HG03565 (cell line): Measurements from ENCODE around the gene PRKCQ.
"Not testable (repeated sequence)": the region's sequence is repeated elsewhere in the genome, so short reads cannot be mapped to it uniquely, and the experiment has no call there.

Source experiments
- ATAC-seq: cut with Tn5 transposase; IDR thresholded peaks from one replicate; pipeline ENCODE4 v1.9.1; 2021; ENCODE audit warnings: mild to moderate bottlenecking, moderate library complexity; ENCODE audit not compliant: unreplicated experiment

The PRKCQ gene

DNA sequence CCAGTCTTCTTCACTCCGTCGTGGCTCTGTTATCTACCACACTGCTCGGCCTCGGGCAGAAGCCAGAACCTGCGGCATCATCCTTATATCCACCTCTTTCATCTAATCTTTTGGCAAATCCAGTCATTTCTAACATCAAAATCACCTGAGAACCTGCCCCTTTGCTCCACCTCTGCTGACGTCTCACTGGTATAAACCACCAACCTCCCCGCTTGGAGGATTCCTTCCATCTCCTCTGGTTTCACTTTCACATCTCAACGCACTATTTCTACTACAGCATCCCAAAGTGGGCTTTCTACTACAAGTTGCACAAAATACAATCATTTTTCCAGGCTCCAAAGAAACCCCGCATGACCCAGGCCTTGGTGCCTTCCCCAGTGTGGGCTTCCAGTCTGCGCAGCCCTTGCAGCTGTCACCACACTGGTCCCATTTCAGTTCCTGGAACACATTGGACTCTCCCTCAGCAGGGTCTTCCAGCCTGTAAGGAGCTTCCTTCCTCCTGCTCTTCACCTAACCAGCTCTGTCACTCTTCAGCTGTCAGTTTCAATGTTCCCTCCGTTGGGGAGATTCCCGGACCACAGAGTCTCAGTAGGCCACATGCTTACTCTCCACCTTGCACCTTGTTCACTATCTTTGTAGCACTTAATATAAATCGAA, 85.0 kb downstream of the PRKCQ start:
- no peak for ATAC-seq

DNA sequence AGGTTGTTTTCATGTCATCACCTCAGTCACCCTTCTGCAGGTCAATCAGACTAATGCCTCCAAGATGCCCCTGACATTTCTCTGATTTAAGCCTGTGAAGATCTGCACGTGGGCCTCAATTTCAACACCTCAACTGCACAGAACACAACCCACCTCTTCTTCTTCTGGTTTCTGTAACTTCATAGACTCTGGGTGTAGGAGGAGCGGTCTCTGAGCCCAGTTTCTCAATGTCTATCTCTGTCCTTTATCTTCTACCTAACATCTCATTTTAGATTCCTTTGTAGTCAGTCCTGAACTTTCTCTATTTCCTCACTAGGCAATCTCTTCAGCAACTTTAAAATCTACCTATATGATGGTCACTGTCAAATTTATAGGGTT, 85.6 kb downstream of the PRKCQ start:
- ATAC-seq: no peak

DNA sequence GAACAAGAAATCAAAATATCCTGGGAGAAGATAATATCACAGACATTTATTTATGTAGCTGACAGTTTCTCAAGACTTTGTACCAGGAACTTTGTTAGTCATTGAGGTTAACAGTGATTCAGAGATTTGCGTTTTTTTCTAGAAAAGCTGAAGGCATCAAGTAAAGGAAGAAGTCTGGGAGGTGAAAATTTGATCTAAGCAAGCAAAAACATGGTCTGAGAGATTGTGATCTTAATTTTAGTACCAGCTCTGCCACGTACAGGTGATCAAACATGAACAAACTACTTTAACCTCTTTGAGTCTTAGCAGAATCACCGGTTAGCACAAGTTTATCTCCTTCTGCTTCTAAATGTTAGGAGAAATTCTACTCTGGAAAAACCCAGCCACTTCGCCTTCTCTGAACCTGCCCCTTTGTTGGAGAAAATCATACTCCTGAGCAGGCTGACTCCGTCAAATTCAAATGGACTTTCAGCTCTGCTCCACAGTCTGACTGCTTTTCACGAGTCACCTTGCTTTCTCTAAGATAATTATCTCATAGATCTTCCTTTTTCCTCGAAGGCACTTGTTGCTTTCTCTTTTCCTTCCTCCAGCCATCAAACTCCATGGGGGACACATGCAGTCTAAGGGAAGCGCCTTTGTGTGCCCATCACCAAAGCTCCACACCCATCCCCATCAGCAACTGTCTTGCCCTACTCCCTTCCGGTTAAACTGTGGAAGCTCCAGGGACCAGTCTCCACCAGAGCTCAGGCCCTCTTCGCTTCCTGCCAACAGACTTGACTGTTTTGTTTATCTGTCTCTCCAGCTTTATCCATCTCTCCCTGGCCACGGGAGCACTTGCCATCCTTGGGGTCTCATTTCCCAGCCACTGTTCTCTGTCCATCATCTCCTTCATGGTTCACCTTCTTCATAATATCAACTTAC, 86.3 kb downstream of the PRKCQ start:
- ATAC-seq: no peak

DNA sequence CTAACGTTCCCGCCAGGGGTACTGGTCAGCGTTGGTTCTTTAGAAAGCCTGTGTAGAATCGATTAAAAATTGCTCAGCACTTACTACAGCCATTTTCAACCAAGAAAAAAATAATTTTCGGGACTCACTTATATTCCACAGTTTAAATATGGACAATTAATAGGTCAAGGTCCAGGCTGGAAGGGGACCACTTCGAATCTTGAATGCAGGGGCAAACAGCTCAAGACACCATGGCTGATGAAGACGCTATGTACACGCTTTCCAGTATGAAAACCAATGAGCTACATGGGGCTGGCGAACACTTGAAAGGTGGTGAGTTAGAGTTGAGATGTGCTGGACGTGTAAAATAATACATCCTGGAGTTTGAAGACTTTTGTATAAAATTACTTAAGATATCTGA, 87.2 kb downstream of the PRKCQ start:
- ATAC-seq: no peak

DNA sequence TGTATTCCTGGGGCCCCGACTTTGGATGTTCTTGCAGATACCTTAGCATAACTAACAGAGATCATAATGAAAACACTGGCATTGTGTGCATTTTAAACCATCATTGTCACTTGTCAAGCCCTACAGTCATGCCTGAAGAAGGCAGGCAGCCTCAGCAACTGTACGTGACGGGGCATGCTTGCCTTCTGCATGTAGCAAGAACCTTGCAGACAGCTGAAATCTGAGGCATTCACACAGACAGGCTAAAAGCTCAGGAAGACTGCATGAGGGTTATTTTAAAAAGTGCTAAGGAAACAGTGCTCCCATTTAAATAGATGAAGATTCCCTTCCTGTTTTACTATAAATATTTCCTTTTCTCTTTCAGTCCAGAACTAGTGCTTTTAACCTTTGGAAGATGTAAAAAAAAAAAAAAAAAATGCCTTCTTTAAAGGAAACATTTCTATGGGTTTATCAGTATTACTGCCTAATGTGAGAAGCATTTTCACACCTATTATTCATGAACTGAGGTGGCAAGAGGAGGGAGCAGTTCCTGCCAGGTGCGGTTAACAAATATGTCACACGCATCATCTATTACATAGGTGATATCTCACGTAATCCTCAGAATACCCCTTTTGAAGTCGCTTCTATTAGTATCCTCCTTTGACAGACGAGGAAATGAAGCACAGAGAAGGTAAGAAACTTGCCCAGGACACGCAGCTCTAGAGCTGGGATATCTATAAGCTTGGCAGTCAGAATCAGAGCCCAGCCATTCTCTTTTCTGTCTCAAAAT, 88.1 kb downstream of the PRKCQ start:
- ATAC-seq: no peak

DNA sequence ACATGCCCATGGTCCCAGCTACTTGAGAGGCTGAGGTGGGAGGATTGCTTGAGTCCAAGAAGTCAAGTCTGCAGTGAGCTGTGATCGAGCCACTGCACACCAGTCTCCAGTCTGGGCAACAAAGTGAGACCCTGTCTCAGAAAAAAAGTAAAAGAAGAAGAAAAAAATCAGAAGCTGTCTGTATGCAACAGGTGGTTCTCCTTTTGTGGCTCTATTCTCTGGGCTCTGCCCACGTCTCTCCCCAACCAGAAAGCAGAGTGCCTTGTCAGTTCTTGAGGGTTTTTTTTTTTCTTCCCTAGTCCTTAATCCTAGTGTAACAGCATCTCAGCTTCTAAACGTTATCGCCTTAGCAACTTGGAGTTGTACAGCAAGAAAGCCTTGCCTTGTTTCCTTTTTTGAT, 89.5 kb downstream of the PRKCQ start:
- ATAC-seq: no peak

DNA sequence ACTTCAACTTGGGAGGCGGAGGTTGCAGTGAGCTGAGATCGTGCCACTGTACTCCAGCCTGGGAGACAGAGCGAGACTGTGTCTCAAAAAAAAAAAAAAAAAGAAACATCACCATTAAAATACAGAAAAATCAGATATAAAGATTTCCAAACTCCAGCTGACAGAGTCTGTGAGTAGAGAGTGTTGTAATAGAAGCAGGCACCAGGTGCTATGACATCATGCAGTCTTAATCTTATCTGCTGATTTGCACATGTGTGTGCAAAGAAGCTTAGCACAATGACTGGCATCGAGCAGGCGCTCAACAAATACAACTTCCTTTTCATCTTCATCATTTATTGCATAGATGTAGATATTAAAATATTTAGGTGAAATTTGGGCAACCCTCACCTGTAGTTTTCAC, 92.2 kb downstream of the PRKCQ start:
- ATAC-seq: no peak

DNA sequence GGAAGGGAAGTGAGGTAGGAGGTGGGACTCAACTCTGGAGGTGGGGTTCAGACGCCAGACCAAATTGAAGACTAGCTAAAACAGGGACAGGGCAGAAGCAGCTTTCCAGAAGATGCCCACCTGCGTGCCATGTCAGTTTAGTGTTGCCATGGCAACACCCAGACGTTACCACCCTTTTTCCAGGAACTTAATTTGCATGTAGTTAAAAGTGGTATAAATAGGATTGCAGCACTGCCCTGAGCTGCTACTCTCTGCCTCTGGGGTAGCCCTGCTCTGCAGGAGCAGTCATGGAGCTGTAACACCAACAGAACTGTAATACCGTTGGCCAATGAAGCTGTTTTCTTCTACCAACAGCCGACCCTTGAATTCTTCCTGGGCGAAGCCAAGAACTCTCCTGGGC, 93.8 kb downstream of the PRKCQ start:
- ATAC-seq: no peak

DNA sequence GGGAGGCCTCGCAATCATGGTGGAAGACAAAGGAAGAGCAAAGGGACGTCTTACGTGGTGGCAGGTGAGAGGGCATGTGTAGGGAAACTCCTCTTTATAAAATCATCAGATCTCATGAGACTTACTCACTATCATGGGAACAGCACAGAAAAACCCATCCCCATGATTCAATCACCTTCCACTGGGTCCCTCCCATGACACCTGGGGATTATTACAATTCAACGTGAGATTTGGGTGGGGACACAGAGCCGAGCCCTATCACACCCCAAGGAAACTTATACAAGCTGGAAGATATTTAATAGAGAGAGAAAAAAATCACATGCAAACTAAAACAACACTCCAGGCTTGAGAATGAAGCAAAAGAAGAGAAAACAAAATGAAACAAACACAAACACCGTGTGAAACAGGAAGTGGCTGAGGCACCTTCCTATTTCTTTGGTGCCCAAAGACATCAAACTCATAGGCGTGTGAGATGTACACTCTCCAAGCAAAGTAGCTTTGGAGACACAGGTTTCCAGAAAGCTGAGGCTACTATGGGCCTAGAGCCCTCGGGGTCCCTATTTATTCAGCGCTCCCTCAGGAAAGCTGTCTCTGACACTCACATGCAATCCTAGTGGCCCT, 97.2 kb downstream of the PRKCQ start:
- ATAC-seq: no peak

DNA sequence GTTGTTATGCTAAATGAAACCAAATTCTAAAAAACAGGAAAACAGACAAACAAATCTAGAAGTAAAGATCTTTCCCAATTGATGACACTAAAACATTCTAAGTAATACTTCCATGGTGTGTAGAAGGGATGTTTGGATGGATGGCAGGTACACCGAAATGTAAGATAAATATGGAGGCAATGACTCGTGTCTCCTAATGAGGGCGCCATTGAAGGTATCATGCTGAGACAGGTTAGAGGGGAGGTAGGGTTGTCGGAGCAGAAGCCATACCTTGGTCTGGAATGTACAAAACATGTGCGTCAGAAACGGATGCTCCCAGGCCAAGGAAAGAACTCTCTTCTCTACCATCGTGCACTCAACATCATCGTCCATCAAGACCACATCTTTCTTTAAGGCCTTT, 101.4 kb downstream of the PRKCQ start:
- ATAC-seq: no peak

DNA sequence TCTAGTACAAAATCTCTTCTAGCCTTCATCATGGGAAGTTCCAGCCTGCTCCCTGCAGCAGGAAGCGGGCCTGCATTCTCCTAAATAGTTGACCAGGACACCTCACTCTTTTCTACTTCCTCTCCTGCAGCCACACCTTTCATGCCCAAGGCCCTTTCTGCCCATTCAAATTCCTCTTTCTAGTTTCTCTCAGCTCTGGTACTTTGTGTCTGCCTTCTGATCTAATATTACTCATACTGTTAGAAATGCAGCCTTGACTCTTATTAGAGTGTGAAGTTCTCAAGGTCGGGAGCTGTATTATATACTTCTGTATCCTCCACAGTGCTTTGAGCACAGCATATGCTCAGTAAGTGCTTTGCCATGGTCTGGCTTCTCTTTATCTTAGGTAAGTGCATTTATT, 103.1 kb downstream of the PRKCQ start:
- no peak for ATAC-seq

DNA sequence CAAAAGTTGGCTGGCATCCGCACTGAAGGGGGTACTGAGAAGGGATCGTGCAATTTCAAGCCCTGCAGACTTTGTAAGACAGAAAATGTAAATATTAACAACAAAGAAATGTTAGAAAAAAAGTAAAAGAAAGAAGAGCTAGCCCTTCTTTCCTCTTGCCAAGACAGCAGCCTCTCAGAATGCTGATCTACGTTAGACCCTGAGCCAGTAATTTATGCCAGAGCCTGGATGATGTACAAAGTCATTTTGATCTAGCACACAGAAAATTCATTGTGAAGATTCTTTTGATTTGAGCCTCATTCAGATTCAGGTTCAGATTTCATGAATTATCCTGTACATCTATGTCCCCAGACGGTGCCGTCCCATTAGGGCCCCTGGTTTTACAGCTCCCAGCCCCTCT, 105.2 kb downstream of the PRKCQ start:
- no peak for ATAC-seq

DNA sequence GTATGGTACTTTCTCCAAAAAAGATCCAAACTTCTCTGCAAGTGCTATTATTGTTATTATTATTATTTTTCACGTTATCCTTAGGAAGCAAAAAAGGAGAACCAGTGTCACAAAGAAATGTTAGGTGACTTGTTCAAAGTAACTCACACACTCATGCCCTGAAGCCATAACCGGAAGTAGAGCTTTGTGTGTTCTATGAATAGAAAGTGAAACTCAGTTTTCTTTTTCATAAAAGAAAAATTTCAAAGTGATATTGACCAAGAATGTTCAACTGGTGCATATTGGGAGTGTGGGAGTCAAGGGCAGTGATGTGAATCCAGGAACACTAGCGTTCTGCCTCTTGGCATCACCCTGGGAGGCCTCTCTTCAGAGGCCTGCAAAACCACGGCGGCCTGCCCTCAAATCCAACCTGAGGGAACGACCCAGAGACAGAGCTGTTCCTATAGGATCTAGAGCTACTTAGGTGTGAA, 106.1 kb downstream of the PRKCQ start:
- ATAC-seq: peak; percentile 81

DNA sequence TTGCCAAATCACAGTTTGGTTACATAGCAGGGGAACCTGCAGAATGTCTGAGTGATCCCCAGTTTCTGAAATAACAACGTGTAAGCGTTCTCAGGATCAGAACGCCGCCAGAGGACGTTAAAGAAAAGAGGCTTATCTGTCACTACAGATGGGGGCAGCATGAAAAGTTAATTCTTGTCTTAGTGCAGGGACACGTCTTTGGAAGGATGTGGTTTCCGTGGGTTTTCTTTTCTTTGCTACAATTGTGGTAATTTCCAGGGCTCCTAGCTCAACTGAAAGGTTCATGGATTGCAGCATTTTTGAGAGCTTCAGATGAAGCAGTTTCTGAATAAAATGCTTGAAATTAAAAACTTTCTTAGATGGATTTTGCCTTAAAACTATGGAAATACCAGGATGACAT, 106.6 kb downstream of the PRKCQ start:
- ATAC-seq: peak; percentile 31

DNA sequence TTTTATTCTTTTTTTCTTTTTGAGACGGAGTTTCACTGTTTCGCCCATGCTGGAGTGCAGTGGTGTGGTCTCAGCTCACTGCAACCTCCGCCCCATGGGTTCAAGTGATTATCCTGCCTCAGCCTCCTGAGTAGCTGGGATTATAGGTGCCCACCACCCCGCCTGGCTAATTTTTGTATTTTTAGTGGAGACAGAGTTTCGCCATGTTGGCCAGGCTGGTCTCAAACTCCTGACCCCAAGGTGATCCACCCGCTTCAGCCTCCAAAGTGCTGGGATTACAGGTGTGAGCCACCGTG, 107.4 kb downstream of the PRKCQ start:
- ATAC-seq: not testable (repeated sequence)

DNA sequence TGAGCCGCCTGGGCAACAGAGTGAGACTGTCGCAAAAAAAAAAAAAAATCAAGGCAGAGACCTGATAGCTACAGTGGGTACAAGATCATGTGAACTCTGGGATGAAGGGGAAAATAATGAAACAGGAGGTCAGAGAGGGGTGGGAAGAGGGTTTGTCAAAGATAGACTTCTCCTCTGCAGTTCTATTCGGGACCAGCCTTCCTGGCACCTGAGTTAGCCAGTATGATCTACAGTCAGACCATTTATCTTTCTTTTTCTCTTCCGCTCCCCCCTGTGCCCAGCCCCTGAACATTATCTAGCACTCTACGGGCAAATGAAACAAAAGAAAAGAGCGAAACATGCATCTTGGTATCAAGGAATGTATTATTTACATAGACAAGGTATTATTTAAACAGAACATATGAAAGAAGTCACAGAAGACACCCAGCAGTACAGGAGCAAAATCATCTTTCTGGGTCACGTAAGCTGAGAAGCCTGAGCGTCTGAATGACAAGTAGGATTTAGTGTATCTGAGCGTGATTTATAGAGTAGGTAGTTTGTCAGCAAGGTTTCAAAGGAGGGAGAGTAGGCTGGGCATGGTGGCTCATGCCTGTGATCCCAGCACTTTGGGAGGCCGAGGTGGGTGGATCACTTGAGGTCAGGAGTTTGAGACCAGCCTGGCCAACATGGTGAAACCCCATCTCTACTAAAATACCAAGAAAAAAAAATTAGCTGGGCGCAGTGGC, 109.0 kb downstream of the PRKCQ start:
- no peak for ATAC-seq

DNA sequence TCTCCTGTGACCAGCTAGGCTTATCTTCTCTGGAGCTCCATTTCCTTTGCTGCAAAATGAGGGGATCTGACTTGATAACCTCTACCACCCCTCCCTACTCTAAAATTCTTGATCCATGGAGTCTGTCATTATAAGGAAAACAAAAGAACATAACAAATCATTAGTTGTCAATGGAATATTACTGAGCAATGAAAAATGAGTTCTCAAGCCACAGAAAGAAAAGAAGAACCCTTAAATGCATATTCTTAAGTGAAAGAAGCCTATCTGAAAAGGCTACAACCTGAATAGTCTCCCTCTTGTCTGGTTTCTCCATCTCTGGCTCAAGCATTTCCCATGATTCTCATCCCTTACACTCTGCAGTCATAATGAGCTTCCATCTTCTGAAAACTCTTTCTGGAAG, 110.4 kb downstream of the PRKCQ start:
- ATAC-seq: no peak

DNA sequence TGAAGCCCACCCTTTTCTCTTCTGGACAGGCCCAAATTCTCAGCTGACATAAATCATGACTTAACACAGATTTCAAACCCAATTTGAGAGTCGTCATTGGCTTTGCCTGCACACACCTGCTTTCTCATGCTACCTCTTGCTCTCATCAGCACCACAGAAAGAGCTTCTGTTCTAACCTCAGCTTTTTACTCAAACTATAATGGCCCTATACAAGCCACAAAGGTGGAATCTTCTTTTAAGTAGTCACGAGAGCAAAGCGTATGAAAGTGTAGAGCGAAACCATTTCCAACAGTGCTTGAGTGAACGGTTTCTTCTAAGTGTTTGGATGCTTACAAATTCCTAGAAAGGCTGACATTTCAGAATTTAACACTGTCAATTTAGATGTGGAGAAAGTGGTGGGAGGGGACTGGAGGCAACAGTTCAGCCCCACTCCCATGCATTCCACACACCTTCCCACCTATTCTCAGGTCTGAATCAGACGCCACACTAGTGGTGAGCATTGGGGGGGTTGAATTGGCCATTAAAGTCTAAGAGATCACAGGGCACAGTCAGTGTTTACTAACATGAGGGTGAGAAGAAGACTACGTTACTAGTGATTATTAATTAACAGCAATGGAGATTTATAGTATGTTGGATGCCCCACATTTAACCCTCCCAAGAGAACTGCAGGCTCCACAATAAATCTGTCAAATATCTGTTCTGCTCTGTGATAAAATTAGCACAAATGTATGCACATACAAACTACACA, 114.0 kb downstream of the PRKCQ start:
- ATAC-seq: no peak

DNA sequence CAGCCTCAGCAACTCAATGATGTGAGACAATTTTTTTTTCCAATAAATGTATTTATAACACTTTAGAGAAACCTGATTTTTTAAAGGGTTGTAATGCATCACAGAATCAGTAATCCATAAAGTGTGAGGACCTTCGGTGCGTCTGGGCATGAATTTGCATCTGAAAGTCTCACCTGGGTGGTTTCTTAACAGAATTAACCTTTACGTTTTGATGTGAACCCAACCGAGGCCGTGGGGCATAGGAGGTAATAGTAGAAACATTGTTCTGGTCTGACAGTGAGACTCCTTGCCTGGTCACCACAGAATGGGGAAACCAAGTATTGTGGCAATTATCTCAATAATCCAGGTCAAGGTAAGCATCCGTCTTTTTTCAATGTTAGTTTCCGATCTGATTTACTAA, 114.6 kb downstream of the PRKCQ start:
- no peak for ATAC-seq

DNA sequence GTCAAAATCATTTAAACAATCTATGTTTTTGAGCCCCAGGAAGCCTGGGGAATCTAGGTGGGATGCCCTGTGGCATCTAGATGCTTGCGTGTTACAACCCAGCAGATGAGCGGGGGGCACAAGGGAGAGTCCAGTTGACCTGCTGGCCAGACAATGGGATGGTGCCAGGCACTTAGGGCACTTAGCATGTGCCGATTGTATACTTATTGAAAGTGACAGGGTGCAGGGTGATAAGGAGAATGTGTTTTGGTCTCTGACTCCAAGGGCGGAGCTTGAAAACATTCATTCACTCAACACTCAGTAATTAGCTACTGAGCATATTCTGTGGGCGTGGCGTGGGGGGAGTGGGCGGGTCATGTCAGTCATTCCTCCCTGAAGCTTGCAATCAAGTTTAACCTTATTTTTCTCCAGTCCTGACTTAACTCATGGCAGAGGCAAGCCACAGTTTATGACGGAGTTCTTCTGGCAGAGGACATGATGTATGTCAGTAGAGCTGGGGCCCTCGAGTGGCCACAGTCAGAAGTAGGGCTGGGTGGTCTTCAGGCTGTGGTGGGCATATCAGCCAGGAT, 115.1 kb downstream of the PRKCQ start:
- no peak for ATAC-seq
